ENCODE results near the gene TLE6. TPM values are rescaled to one million over a fixed set of nuclear protein-coding genes. Genes with fewer than 3 reads are reported as not detected.

Gene TLE6
- total and polyA plus RNA-seq, 2 of the 13 experiments (the other 11 are each of a cell fraction or from before 2014, with no cell fraction given): 0.24 to 5.5 TPM

DNA sequence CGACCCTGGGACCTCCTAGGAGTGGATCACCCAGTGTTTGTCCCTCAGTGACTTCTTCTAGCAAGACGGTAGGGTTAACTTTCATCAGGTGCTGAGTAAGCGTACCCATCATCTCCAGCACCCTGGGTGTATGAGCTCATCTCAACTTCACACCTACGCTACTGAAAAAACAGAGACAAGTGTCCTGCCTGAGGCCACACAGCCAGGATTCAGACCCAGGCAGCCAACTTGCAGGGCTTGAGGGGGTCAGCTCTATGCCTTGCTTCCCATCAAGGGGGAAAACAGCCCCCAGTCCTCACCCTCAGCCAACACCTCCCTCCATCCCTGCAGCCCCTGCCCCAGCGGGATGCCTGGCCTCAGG lies 47.1 kb downstream of the TLE6 start:
- Histone ChIP-seq H3K4me2 (ENCODE audit: low read depth, low read length) (no peak overlapping the region), H3K4me3 (replicated peaks in 1 of 3; ENCODE audit: insufficient read depth in 1 of 3, low read depth in 2 of 3, low read length in 3 of 3) (no peak overlapping the region), H3K4me1 (ENCODE audit: insufficient read depth, low read length) (peaks cover 23% of the 10 kb centered on the region), H3K27me3 (ENCODE audit: control insufficient read depth in 1 of 2, insufficient read depth in 2 of 2, low read length in 2 of 2) (peaks cover 5 to 46% of the 10 kb centered on the region in 2 experiments; a peak in 4 of 5 replicates), H3K27ac (ENCODE audit: extremely low read length, insufficient read depth, low read length) (no peak overlapping the region), H3K79me2 (ENCODE audit: insufficient read depth, low read length) (no peaks in the 10 kb centered on the region), H2AFZ (ENCODE audit: low read length) (no peak overlapping the region), H3K9ac (ENCODE audit: insufficient read depth, low read depth, low read length) (no peak overlapping the region), H4K20me1 (ENCODE audit: insufficient read depth, low read length) (no peaks in the 10 kb centered on the region), H3K9me3 (ENCODE audit: low read length) (no peaks in the 10 kb centered on the region), H3K36me3 (replicated peaks in 1 of 2; ENCODE audit: control insufficient read depth in 1 of 2, insufficient read depth in 2 of 2, low read length in 2 of 2) (no peaks in the 10 kb centered on the region)
- peak; percentile 86 for TF ChIP-seq ZNF768 (CRISPR knock-in tag; IDR thresholded peaks at IDR 0.05)
- TF ChIP-seq MAFK (conservative IDR thresholded peaks at IDR 0.05 in 1 of 2, IDR thresholded peaks at IDR 0.05 in 1 of 2; ENCODE audit: low read length in 2 of 2): 0 out of 4 replicates have a peak, but pooled peaks of 1 of the 2 experiments have one; percentile 4
- no peak for TF ChIP-seq PHB2 (IDR thresholded peaks at IDR 0.05; ENCODE audit: partially characterized antibody)
- no peak for TF ChIP-seq SALL2 (CRISPR knock-in tag; IDR thresholded peaks at IDR 0.05)
- in situ Hi-C loops (cut with HindIII; ENCODE audit: extremely low pct_ligation_motif_present, low pct_unique_long_range_greater_than_20kb) (no loop called here), intact Hi-C loops (cut with micrococcal nuclease; ENCODE audit: unreplicated experiment) (no loop called here)
- ATAC-seq (no peak), FAIRE-seq (no peak), DNase-seq (ENCODE audit: low spot score) (no peak)
- ChIA-PET CTCF (ENCODE audit: low intra/inter-chr PET ratio, low total read pairs) (no interaction called here), POLR2A (interaction anchor here (1.3 kb wide), 1 partner anchor 10 kb away, joined by 3 read pairs; no protein-coding TSS in a partner anchor)
- BruUV-seq (replicated peaks): no TSS peak
- 28% methylated on average over 4 of the region's 5 CpGs for WGBS (ENCODE audit: low lambda C conversion rate)

- POLR2A ChIA-PET: interaction anchor here (0.9 to 1.3 kb wide), 2 partner anchors 9 to 11 kb away, joined by 3 read pairs; no protein-coding TSS in a partner anchor
- peak overlapping the region; percentile 42; the same call in 1 of the 2 replicates for H3K4me2 ChIP-seq (ENCODE audit: low read depth, low read length)
- ATAC-seq (peak; percentile 56), DNase-seq (ENCODE audit: low spot score) (no peak), FAIRE-seq (no peak)
- in situ Hi-C loops (cut with HindIII; ENCODE audit: extremely low pct_ligation_motif_present, low pct_unique_long_range_greater_than_20kb) (no loop called here), intact Hi-C loops (cut with micrococcal nuclease; ENCODE audit: unreplicated experiment) (no loop called here)
- H3K9ac ChIP-seq (ENCODE audit: insufficient read depth, low read depth, low read length): no peak overlapping the region
- peak overlapping the region in 1 of 3 experiments; percentile 40; a peak in 2 of 6 replicates for H3K4me3 ChIP-seq (replicated peaks in 1 of 3; ENCODE audit: insufficient read depth in 1 of 3, low read depth in 2 of 3, low read length in 3 of 3)
- no peaks in the 10 kb centered on the region for H3K79me2 ChIP-seq (ENCODE audit: insufficient read depth, low read length)
- no peaks in the 10 kb centered on the region for H3K9me3 ChIP-seq (ENCODE audit: low read length)
- H3K27me3 ChIP-seq (ENCODE audit: control insufficient read depth in 1 of 2, insufficient read depth in 2 of 2, low read length in 2 of 2): peaks cover 5 to 51% of the 10 kb centered on the region in 2 experiments; a peak in 4 of 5 replicates
- 21% methylated on average over 17 of the region's 30 CpGs for WGBS (ENCODE audit: low lambda C conversion rate)
- peak; percentile 30; the same call in 1 of the 2 replicates for TF ChIP-seq ZNF687 (CRISPR knock-in tag; IDR thresholded peaks at IDR 0.05)
- TF ChIP-seq, protein P1, sequence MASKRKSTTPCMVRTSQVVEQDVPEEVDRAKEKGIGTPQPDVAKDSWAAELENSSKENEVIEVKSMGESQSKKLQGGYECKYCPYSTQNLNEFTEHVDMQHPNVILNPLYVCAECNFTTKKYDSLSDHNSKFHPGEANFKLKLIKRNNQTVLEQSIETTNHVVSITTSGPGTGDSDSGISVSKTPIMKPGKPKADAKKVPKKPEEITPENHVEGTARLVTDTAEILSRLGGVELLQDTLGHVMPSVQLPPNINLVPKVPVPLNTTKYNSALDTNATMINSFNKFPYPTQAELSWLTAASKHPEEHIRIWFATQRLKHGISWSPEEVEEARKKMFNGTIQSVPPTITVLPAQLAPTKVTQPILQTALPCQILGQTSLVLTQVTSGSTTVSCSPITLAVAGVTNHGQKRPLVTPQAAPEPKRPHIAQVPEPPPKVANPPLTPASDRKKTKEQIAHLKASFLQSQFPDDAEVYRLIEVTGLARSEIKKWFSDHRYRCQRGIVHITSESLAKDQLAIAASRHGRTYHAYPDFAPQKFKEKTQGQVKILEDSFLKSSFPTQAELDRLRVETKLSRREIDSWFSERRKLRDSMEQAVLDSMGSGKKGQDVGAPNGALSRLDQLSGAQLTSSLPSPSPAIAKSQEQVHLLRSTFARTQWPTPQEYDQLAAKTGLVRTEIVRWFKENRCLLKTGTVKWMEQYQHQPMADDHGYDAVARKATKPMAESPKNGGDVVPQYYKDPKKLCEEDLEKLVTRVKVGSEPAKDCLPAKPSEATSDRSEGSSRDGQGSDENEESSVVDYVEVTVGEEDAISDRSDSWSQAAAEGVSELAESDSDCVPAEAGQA (IDR thresholded peaks at IDR 0.05; ENCODE audit: low read depth): no peak
- TF ChIP-seq, protein P1 (CRISPR knock-in tag; IDR thresholded peaks at IDR 0.05; ENCODE audit: borderline replicate concordance): no peak
- H4K20me1 ChIP-seq (ENCODE audit: insufficient read depth, low read length): no peaks in the 10 kb centered on the region
- no TSS peak for BruUV-seq (replicated peaks)
- H2AFZ ChIP-seq (ENCODE audit: low read length): no peak overlapping the region
- no peak overlapping the region for H3K27ac ChIP-seq (ENCODE audit: extremely low read length, insufficient read depth, low read length)
- no peaks in the 10 kb centered on the region for H3K36me3 ChIP-seq (replicated peaks in 1 of 2; ENCODE audit: control insufficient read depth in 1 of 2, insufficient read depth in 2 of 2, low read length in 2 of 2)
- CTCF ChIA-PET (ENCODE audit: low intra/inter-chr PET ratio, low total read pairs): no interaction called here
- peaks cover 28% of the 10 kb centered on the region for H3K4me1 ChIP-seq (ENCODE audit: insufficient read depth, low read length)
Measured at GRCh38 chr19:3024870-3025548, 47.6 kb downstream of the TLE6 start.

All from HepG2 (cell line).